ENCODE data around the gene USP47. TPM values are rescaled to one million over a fixed set of nuclear protein-coding genes. Genes with fewer than 3 reads are reported as not detected.

Gene USP47
- total RNA-seq, 3 donors from 2014 or later (not counting 1 experiment from before 2014, with no cell fraction given), result 102 to 108 (median 107) TPM

- H3K27me3 ChIP-seq (ENCODE audit: control insufficient read depth, insufficient read depth, low read length), result no peaks in the 10 kb centered on the region
- Mint-ChIP-seq H3K27me3 (ENCODE audit: low read depth in 2 of 2) (peaks cover 13 to 47% of the 10 kb centered on the region in 2 donors), H3K4me3 (peak overlapping the region; percentile 65), H3K9me3 (no peaks in the 10 kb centered on the region), H3K36me3 (no peaks in the 10 kb centered on the region), H3K27ac (no peak overlapping the region), H3K4me1 (peaks cover 0 to 6% of the 10 kb centered on the region in 2 donors)
- no peak overlapping the region for H3K27ac ChIP-seq (ENCODE audit: low read length)
- peak in 1 of 2 donors; percentile 34 for DNase-seq
- intact Hi-C loops (cut with micrococcal nuclease), result no loop called here
- peaks cover 21% of the 10 kb centered on the region for H3K4me1 ChIP-seq (ENCODE audit: control insufficient read depth, insufficient read depth, low read length)
- H3K36me3 ChIP-seq (ENCODE audit: control insufficient read depth, insufficient read depth, low read length), result no peaks in the 10 kb centered on the region
- no peaks in the 10 kb centered on the region for H3K9me3 ChIP-seq (ENCODE audit: control insufficient read depth, insufficient read depth, low read length)
- WGBS (ENCODE audit: insufficient coverage), result 59% methylated on average over 8 of the region's 8 CpGs
- no peak overlapping the region for H3K4me3 ChIP-seq (ENCODE audit: low read length)
- ATAC-seq, result peak in 1 of 3 donors; percentile 24
- no peak for TF ChIP-seq CTCF (IDR thresholded peaks at IDR 0.05)
Observed at GRCh38 chr11:11998091-11998781, 156.5 kb downstream of the USP47 start.

- Mint-ChIP-seq H3K9me3 (no peaks in the 10 kb centered on the region), H3K27ac (no peak overlapping the region), H3K4me1 (peaks cover 0 to 6% of the 10 kb centered on the region in 2 donors), H3K36me3 (no peaks in the 10 kb centered on the region), H3K27me3 (ENCODE audit: low read depth in 2 of 2) (peaks cover 17 to 58% of the 10 kb centered on the region in 2 donors), H3K4me3 (no peak overlapping the region)
- intact Hi-C loops (cut with micrococcal nuclease), result no loop called here
- TF ChIP-seq CTCF (IDR thresholded peaks at IDR 0.05), result no peak
- 88% methylated on average over 7 of the region's 7 CpGs for WGBS (ENCODE audit: insufficient coverage)
- Histone ChIP-seq H3K9me3 (ENCODE audit: control insufficient read depth, insufficient read depth, low read length) (no peaks in the 10 kb centered on the region), H3K27me3 (ENCODE audit: control insufficient read depth, insufficient read depth, low read length) (peaks cover 6% of the 10 kb centered on the region), H3K27ac (ENCODE audit: low read length) (no peak overlapping the region), H3K4me1 (ENCODE audit: control insufficient read depth, insufficient read depth, low read length) (peaks cover 13% of the 10 kb centered on the region), H3K4me3 (ENCODE audit: low read length) (no peak overlapping the region), H3K36me3 (ENCODE audit: control insufficient read depth, insufficient read depth, low read length) (no peaks in the 10 kb centered on the region)
- no peak for ATAC-seq
- DNase-seq, result no peak
Observed at GRCh38 chr11:12001186-12001585, 159.4 kb downstream of the USP47 start.

- Mint-ChIP-seq H3K36me3 (no peaks in the 10 kb centered on the region), H3K4me1 (peaks cover 0 to 5% of the 10 kb centered on the region in 2 donors), H3K27ac (no peak overlapping the region), H3K4me3 (no peak overlapping the region), H3K27me3 (ENCODE audit: low read depth in 2 of 2) (peaks cover 33 to 78% of the 10 kb centered on the region in 2 donors), H3K9me3 (no peaks in the 10 kb centered on the region)
- H3K9me3 ChIP-seq (ENCODE audit: control insufficient read depth, insufficient read depth, low read length), result no peaks in the 10 kb centered on the region
- 92% methylated on average over 2 of the region's 2 CpGs for WGBS (ENCODE audit: insufficient coverage)
- DNase-seq (no peak), ATAC-seq (no peak)
- peaks cover 21% of the 10 kb centered on the region for H3K27me3 ChIP-seq (ENCODE audit: control insufficient read depth, insufficient read depth, low read length)
- intact Hi-C loops (cut with micrococcal nuclease), result no loop called here
- H3K4me1 ChIP-seq (ENCODE audit: control insufficient read depth, insufficient read depth, low read length), result peaks cover 13% of the 10 kb centered on the region
- no peak for TF ChIP-seq CTCF (IDR thresholded peaks at IDR 0.05)
- H3K36me3 ChIP-seq (ENCODE audit: control insufficient read depth, insufficient read depth, low read length), result no peaks in the 10 kb centered on the region
- H3K27ac ChIP-seq (ENCODE audit: low read length), result no peak overlapping the region
- no peak overlapping the region for H3K4me3 ChIP-seq (ENCODE audit: low read length)
Observed at GRCh38 chr11:12003336-12003735, 161.6 kb downstream of the USP47 start.

- DNase-seq (no peak), ATAC-seq (no peak)
- whole genome bisulfite sequencing (ENCODE audit: insufficient coverage), result 80% methylated on average over 4 of the region's 4 CpGs
- H3K27me3 ChIP-seq (ENCODE audit: control insufficient read depth, insufficient read depth, low read length), result peaks cover 23% of the 10 kb centered on the region
- Mint-ChIP-seq H3K9me3 (no peaks in the 10 kb centered on the region), H3K36me3 (no peaks in the 10 kb centered on the region), H3K27me3 (ENCODE audit: low read depth in 2 of 2) (peaks cover 36 to 78% of the 10 kb centered on the region in 2 donors), H3K4me1 (peaks cover under 1 to 2% of the 10 kb centered on the region in 2 donors), H3K27ac (no peak overlapping the region), H3K4me3 (no peak overlapping the region)
- no peaks in the 10 kb centered on the region for H3K36me3 ChIP-seq (ENCODE audit: control insufficient read depth, insufficient read depth, low read length)
- intact Hi-C loops (cut with micrococcal nuclease), result no loop called here
- no peak for TF ChIP-seq CTCF (IDR thresholded peaks at IDR 0.05)
- no peaks in the 10 kb centered on the region for H3K9me3 ChIP-seq (ENCODE audit: control insufficient read depth, insufficient read depth, low read length)
- no peak overlapping the region for H3K4me3 ChIP-seq (ENCODE audit: low read length)
- no peak overlapping the region for H3K27ac ChIP-seq (ENCODE audit: low read length)
- H3K4me1 ChIP-seq (ENCODE audit: control insufficient read depth, insufficient read depth, low read length), result peaks cover 11% of the 10 kb centered on the region
Observed at GRCh38 chr11:12003815-12004214, 162.0 kb downstream of the USP47 start.

All from natural killer cell (primary cell).